Uterus (tissue), 4 donors: ENCODE measurements around the gene AATF. TPM values are rescaled to one million over a fixed set of nuclear protein-coding genes. Genes with fewer than 3 reads are reported as not detected.

Experiments used
- DNase-seq, 2 donors: peaks; one replicate each; pipeline ENCODE4 v3.0.0-alpha.2; 2019 to 2020
- H3K27ac ChIP-seq, 2 donors: fragments of 200-600 bp; sonication (generic); 1 replicate in 1 of 2; 2 replicates in 1 of 2; pipeline ENCODE4 v1.5.1; 2016 to 2018
- H3K27me3 ChIP-seq, 2 donors: fragments of 200-600 bp; sonication (generic); one replicate each; pipeline ENCODE4 v1.5.1; 2018 to 2019; ENCODE audit warnings: control low read depth in 1 of 2
- H3K36me3 ChIP-seq, 2 donors: fragments of 200-600 bp; sonication (generic); one replicate each; pipeline ENCODE4 v1.5.1; 2019; ENCODE audit warnings: control low read depth in 1 of 2
- H3K4me1 ChIP-seq, 2 donors: fragments of 200-600 bp; sonication (generic); one replicate each; pipeline ENCODE4 v1.5.1; 2018 to 2019; ENCODE audit warnings: control low read depth in 1 of 2
- H3K4me3 ChIP-seq, 2 donors: fragments of 200-600 bp; sonication (generic); 1 replicate in 1 of 2; 2 replicates in 1 of 2; pipeline ENCODE4 v1.5.1; 2018 to 2019; ENCODE audit warnings: mild to moderate bottlenecking in 1 of 2
- H3K9me3 ChIP-seq, 2 donors: fragments of 200-600 bp; sonication (generic); one replicate each; pipeline ENCODE4 v1.5.1; 2019; ENCODE audit warnings: control low read depth in 1 of 2
- CTCF ChIP-seq, 4 experiments: fragments of 200-600 bp in 2 of 4; fragments of 450-650 bp in 2 of 4; sonication (generic) in 2 of 4; IDR thresholded peaks; one replicate each; pipeline ENCODE4 v1.5.1; 2016 to 2019; ENCODE audit warnings: antibody characterized with exemption in 4 of 4, mild to moderate bottlenecking in 2 of 4, moderate library complexity in 1 of 4
- POLR2A ChIP-seq, 2 donors: fragments of 450-650 bp; IDR thresholded peaks; one replicate each; pipeline ENCODE4 v1.6.1; 2016; ENCODE audit warnings: antibody characterized with exemption in 2 of 2, mild to moderate bottlenecking in 1 of 2, moderate library complexity in 1 of 2
- intact Hi-C: fragments of 100-400 bp; cut with DNase I; formaldehyde crosslinking; loops from one replicate; pipeline ENCODE4 v1.15.1; 2023; ENCODE audit warnings: low total_unique reads
- total RNA-seq, 4 donors: library from RNA; depleted of rRNA in 3 of 4; stranded (reverse); fragments of >200 nt in 3 of 4; gene quantifications; one replicate each; pipeline versions ENCODE4 v1.1.0 to v1.2.4, GENCODE V29; 2014 to 2023
- donor health status: DM: yes; HTN: yes; CAD: no.

The AATF gene
- total RNA-seq, 4 donors from 2014 or later, result 10.0 to 48.2 (median 30.3) TPM

GRCh38 chr17:36939052-36939801, 9.5 kb upstream of the AATF start:
- TF ChIP-seq CTCF (IDR thresholded peaks at IDR 0.05) (no peak), POLR2A (IDR thresholded peaks at IDR 0.05) (no peak)
- Histone ChIP-seq H3K9me3 (no peaks in the 10 kb centered on the region), H3K4me1 (peaks cover 0 to 19% of the 10 kb centered on the region in 2 donors), H3K36me3 (no peaks in the 10 kb centered on the region), H3K27me3 (peaks cover 87 to 95% of the 10 kb centered on the region in 2 donors), H3K4me3 (no peak overlapping the region), H3K27ac (no peak overlapping the region)
- intact Hi-C loops, result no loop called here
- DNase-seq, result no peak

- intact Hi-C loops, result no loop called here
- no peaks in the 10 kb centered on the region for H3K36me3 ChIP-seq
- H3K27ac ChIP-seq, result no peak overlapping the region
- peaks cover 90 to 95% of the 10 kb centered on the region in 2 donors for H3K27me3 ChIP-seq
- H3K4me3 ChIP-seq, result no peak overlapping the region
- no peak for TF ChIP-seq POLR2A (IDR thresholded peaks at IDR 0.05)
- no peak for TF ChIP-seq CTCF (IDR thresholded peaks at IDR 0.05)
- peaks cover 0 to 14% of the 10 kb centered on the region in 2 donors for H3K4me1 ChIP-seq
- DNase-seq, result no peak
- no peaks in the 10 kb centered on the region for H3K9me3 ChIP-seq
These were observed 8.9 kb upstream of the AATF start for GRCh38 chr17:36939802-36940312.

- Histone ChIP-seq H3K27ac (no peak overlapping the region), H3K36me3 (no peaks in the 10 kb centered on the region), H3K27me3 (peaks cover 89 to 95% of the 10 kb centered on the region in 2 donors), H3K4me1 (peaks cover 0 to 14% of the 10 kb centered on the region in 2 donors), H3K9me3 (no peaks in the 10 kb centered on the region), H3K4me3 (no peak overlapping the region)
- no peak for DNase-seq
- intact Hi-C loops, result no loop called here
- TF ChIP-seq POLR2A (IDR thresholded peaks at IDR 0.05) (no peak), CTCF (IDR thresholded peaks at IDR 0.05) (no peak)
These were observed 8.2 kb upstream of the AATF start for GRCh38 chr17:36940313-36941264.

DNA sequence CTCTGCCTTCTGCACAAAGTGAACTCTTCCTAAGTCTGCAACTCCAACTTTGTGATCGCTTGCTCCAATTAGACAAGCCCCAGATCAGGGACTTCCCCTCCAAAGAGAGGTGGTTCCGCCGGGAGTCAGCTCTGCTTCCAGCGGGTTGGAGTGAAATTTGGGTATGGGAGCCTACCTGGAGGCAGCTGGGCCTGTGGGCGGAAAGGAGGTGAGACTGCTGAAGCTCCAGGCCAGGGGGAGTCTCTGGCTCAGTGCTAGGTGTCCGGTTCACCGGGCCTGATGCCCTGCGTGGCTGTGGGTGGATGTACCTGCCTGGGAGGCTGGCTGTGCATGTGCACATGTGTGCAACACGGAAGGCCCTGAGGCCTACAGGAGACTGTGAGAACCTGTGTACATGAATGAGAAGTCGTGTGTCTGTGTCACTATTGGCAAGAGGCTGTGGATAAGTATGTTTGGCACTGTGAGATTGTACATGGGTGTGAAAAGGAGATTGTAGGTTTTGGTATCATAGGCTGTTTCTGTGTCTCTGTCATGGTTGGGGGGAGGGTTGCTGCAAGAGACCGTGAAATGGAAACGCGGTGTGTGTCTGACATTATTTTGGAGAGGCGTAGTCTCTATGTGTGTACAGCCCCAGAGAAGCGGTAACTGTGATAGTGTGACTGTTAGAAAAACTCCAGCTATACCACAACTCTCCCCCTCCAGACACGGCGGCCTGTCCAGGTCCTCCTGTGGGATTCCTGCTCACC, 7.3 kb upstream of the AATF start:
- no peak for DNase-seq
- no peak for TF ChIP-seq CTCF (IDR thresholded peaks at IDR 0.05)
- no peak for TF ChIP-seq POLR2A (IDR thresholded peaks at IDR 0.05)

More for the DNA sequence above, 7.3 kb upstream of the AATF start:
- peaks cover 0 to 12% of the 10 kb centered on the region in 2 donors for H3K4me1 ChIP-seq
- intact Hi-C loops, result no loop called here
- no peak overlapping the region for H3K27ac ChIP-seq
- no peaks in the 10 kb centered on the region for H3K9me3 ChIP-seq
- peaks cover 88 to 96% of the 10 kb centered on the region in 2 donors for H3K27me3 ChIP-seq
- H3K36me3 ChIP-seq, result no peaks in the 10 kb centered on the region
- H3K4me3 ChIP-seq, result no peak overlapping the region
